HepG2 (cell line): ENCODE data around the gene CACNG4. TPM values are rescaled to one million over a fixed set of nuclear protein-coding genes. Genes with fewer than 3 reads are reported as not detected.

Experiments
- FIP1L1 ChIP-seq: fragments of 200-400 bp; formaldehyde crosslinking; IDR thresholded peaks from 2 replicates; pipeline ENCODE4 v1.6.1; 2018; ENCODE audit warnings: low read depth, mild to moderate bottlenecking, low read length, moderate library complexity, borderline replicate concordance; ENCODE audit not compliant: insufficient read depth
- HNF4G ChIP-seq, 2 experiments: sonication (generic) in 1 of 2; formaldehyde crosslinking in 1 of 2; IDR thresholded peaks; 2 replicates each; pipeline versions ENCODE4 v1.4.0 to v1.6.1; 2011 to 2020; ENCODE audit warnings: borderline replicate concordance in 2 of 2, low read depth in 2 of 2, mild to moderate bottlenecking in 2 of 2, low read length in 1 of 2, missing genetic modification reagents in 1 of 2, moderate library complexity in 1 of 2
- ISL2 ChIP-seq: sonication (generic); formaldehyde crosslinking; IDR thresholded peaks from 2 replicates; pipeline ENCODE4 v1.5.0; 2020; ENCODE audit warnings: missing genetic modification reagents
- KLF11 ChIP-seq: IDR thresholded peaks from 2 replicates; pipeline ENCODE4 v1.6.1; 2016; ENCODE audit warnings: missing compliant biosample characterization
- NCOA5 ChIP-seq: sonication (generic); formaldehyde crosslinking; IDR thresholded peaks from 2 replicates; pipeline ENCODE4 v1.4.0; 2020; ENCODE audit warnings: missing genetic modification reagents
- NFIB ChIP-seq: sonication (generic); formaldehyde crosslinking; IDR thresholded peaks from 2 replicates; pipeline ENCODE4 v1.9.0; 2021; ENCODE audit warnings: missing genetic modification reagents, mild to moderate bottlenecking, borderline replicate concordance
- PAXIP1 ChIP-seq: sonication (generic); formaldehyde crosslinking; conservative IDR thresholded peaks from 2 replicates; pipeline ENCODE4 v1.4.0; 2020; ENCODE audit warnings: mild to moderate bottlenecking, missing genetic modification reagents, moderate library complexity
- PITX1 ChIP-seq: sonication (generic); formaldehyde crosslinking; IDR thresholded peaks from 2 replicates; pipeline ENCODE4 v1.5.1; 2020; ENCODE audit warnings: mild to moderate bottlenecking, missing genetic modification reagents
- RERE ChIP-seq: IDR thresholded peaks from 2 replicates; pipeline ENCODE4 v1.6.1; 2016; ENCODE audit warnings: low read depth, missing genetic modification reagents, missing compliant biosample characterization
- SIN3A ChIP-seq: IDR thresholded peaks from 2 replicates; pipeline ENCODE4 v1.6.1; 2011; ENCODE audit warnings: low read depth, mild to moderate bottlenecking, control low read depth, low read length, borderline replicate concordance
- SNAI1 ChIP-seq: sonication (generic); formaldehyde crosslinking; IDR thresholded peaks from 2 replicates; pipeline ENCODE4 v1.5.0; 2020; ENCODE audit warnings: mild to moderate bottlenecking, missing genetic modification reagents, borderline replicate concordance
- ZBTB20 ChIP-seq: sonication (generic); formaldehyde crosslinking; IDR thresholded peaks from 2 replicates; pipeline ENCODE4 v1.8.1; 2023; ENCODE audit warnings: missing genetic modification reagents, low read depth, mild to moderate bottlenecking, borderline replicate concordance
- ZHX1 ChIP-seq: sonication (generic); formaldehyde crosslinking; IDR thresholded peaks from 2 replicates; pipeline ENCODE4 v1.8.1; 2022; ENCODE audit warnings: low read depth, mild to moderate bottlenecking, missing genetic modification reagents
- ZNF10 ChIP-seq: sonication (generic); formaldehyde crosslinking; IDR thresholded peaks from 2 replicates; pipeline ENCODE4 v1.4.0; 2020; ENCODE audit warnings: mild to moderate bottlenecking, low read depth, missing genetic modification reagents, borderline replicate concordance
- ZNF136 ChIP-seq: sonication (generic); formaldehyde crosslinking; IDR thresholded peaks from 2 replicates; pipeline ENCODE4 v1.8.1; 2022; ENCODE audit warnings: low read depth, mild to moderate bottlenecking, moderate library complexity, missing genetic modification reagents
- ZNF33B ChIP-seq: sonication (generic); formaldehyde crosslinking; IDR thresholded peaks from 2 replicates; pipeline ENCODE4 v1.5.1; 2020; ENCODE audit warnings: mild to moderate bottlenecking, missing genetic modification reagents
- ZNF703 ChIP-seq: sonication (generic); formaldehyde crosslinking; IDR thresholded peaks from 2 replicates; pipeline ENCODE4 v1.5.1; 2020; ENCODE audit warnings: missing genetic modification reagents, mild to moderate bottlenecking, moderate library complexity, borderline replicate concordance
- ZNF773 ChIP-seq: sonication (generic); formaldehyde crosslinking; IDR thresholded peaks from 2 replicates; pipeline ENCODE4 v1.4.0; 2020; ENCODE audit warnings: missing genetic modification reagents, borderline replicate concordance
- polyA plus RNA-seq, 8 experiments: library from polyadenylated mRNA; depleted of rRNA in 3 of 8; stranded (reverse) in 7 of 8; unstranded in 1 of 8; fragments of >200 nt; fragmentation: Illumina TruSeq in 4 of 8; extraction: Trizol in 4 of 8; gene quantifications; 2 replicates each; pipeline versions ENCODE4 v1.2.1 to v1.2.3, GENCODE V29; 2011 to 2016; ENCODE audit warnings: low read depth in 4 of 8, missing spikeins in 1 of 8, mixed read lengths in 1 of 8; ENCODE audit not compliant: insufficient read depth in 1 of 8
- total RNA-seq, 5 experiments: library from RNA; depleted of rRNA; stranded (reverse); fragments of >200 nt; fragmentation: Illumina TruSeq; extraction: Trizol; gene quantifications; 2 replicates each; pipeline ENCODE4 v1.2.3, GENCODE V29; 2016; ENCODE audit warnings: low read depth in 1 of 5

Gene CACNG4
- total and polyA plus RNA-seq, 2 of the 13 experiments (the other 11 are each of a cell fraction or from before 2014, with no cell fraction given): 0.09 TPM

- TF ChIP-seq RERE (CRISPR knock-in tag) (peak; percentile 50; the same call in 1 of the 2 replicates), HNF4G (IDR thresholded peaks at IDR 0.05; ENCODE audit: borderline replicate concordance, low read depth, low read length) (peak; percentile 16; the same call in 1 of the 2 replicates), HNF4G (CRISPR knock-in tag; IDR thresholded peaks at IDR 0.05; ENCODE audit: borderline replicate concordance, low read depth) (no peak), ZNF773 (no peak), ZNF136 (CRISPR knock-in tag) (no peak), PITX1 (CRISPR knock-in tag) (0 out of 2 replicates have a peak, but pooled peaks have one; percentile 26), PAXIP1 (CRISPR knock-in tag) (peak; percentile 63), FIP1L1 (no peak), NCOA5 (CRISPR knock-in tag) (no peak), ZNF10 (CRISPR knock-in tag) (no peak), KLF11 (CRISPR knock-in tag) (no peak), ZNF703 (CRISPR knock-in tag) (no peak), ZNF33B (CRISPR knock-in tag) (no peak), ZBTB20 (CRISPR knock-in tag) (no peak), ISL2 (CRISPR knock-in tag) (0 out of 2 replicates have a peak, but pooled peaks have one; percentile 17), SIN3A (no peak), SNAI1 (CRISPR knock-in tag) (no peak), NFIB (CRISPR knock-in tag) (no peak), ZHX1 (no peak)
Observed at GRCh38 chr17:66923886-66924285, 40.6 kb upstream of the CACNG4 start (continued).
